Suppressor macrophage treated with lipopolysaccharide for 1 hour (primary cell): Measurements from ENCODE around the gene ARSK.
"Not testable (repeated sequence)": the region's sequence is repeated elsewhere in the genome, so short reads cannot be mapped to it uniquely, and the experiment has no call there.

Experiments
- DNase-seq, 3 donors: peaks; one replicate each; pipeline ENCODE4 v3.0.0-alpha.2; 2020 to 2022

The ARSK gene

DNA sequence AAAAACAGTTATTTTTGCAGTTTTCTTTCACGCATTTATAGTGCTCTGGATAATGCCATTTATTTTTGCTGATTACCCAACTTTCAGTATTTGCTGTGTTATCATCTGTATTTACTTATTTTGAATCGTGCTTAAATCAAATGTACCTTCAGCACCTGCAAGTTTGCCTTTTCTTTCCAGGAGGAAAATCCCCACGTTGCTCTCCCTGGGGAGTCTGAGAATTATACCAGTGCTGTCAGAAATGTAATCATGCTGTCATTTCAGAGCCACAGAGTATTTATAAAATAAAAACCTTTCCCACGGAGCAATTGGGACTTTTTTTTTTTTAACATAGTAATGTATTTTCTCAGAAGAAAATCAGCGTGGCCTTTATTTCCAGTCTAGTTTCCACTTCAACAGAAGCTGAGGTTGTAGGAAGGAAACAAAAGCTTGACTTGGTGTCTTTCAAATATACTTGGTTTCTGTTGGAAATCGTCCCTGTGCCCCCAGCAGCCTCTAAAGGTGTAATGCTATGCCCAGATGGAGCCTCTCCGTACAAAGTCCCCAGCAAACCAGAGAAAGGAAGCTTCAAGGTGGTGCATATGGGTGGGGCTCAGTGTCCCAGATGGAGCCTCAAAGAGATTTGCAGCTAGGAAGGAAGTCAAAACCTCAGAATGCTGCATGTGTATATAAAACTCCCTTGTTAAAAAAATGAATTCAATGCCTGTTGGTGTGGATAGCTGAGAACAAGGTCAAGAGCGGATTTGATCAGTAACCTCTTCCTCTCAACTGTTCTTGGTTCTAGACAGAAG is 67.1 kb downstream of the ARSK start:
- no peak for DNase-seq

DNA sequence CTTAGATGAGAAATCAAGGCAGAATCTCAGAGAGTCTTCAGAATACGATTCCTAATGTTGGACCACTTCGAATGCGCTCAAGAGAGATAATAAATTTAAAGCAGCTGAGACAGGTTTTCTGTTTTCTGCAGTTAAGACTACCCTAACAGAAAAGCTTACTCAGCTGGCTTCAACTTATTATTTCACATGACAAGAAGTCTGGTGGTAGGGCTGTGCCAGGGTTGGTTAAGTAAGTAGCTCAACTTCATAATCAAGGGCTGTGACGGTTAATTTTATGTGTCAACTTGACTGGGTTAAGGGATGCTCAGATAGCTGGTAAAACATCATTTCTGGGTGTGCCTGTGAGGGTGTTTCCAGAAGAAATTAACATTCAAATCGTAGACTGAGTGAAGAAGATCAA is 68.8 kb downstream of the ARSK start:
- no peak for DNase-seq

DNA sequence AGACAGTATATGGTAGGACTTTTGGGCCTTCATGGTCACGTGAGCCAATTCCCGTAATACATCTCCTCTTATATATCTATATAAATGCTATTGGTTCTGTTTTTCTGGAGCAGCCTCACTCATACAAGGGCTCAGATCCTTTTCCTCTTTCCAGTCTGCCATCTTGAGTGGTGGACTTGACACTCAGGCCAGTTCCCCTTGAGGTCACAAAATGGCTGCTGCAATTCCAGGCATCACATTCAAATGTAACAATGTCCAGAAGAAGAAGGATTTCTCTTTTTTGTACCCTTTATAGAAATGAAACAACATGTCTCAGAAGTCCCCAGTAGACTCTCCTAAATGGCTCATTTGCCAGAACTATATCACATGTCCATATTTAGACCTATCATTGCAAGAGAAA is 69.5 kb downstream of the ARSK start:
- DNase-seq: no peak

DNA sequence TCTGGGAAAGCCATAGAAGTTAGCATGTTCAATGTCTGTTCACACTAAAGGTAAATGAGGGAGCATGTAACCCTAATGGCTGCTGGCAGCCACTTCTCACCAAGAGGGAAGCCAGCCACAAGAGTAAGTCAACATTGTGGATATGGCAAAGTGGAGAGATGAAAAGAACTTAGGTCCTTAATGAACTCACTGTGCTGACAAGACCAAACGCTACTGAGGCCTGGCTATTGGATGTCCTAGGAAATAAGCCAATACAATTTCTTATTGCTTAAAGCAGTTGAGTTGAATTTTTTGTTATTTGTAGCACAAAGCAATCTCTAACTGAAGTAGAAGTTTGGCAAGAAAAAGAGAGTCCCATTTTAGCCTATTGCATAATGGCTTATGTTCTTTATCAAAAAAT is 71.8 kb downstream of the ARSK start:
- DNase-seq: no peak

DNA sequence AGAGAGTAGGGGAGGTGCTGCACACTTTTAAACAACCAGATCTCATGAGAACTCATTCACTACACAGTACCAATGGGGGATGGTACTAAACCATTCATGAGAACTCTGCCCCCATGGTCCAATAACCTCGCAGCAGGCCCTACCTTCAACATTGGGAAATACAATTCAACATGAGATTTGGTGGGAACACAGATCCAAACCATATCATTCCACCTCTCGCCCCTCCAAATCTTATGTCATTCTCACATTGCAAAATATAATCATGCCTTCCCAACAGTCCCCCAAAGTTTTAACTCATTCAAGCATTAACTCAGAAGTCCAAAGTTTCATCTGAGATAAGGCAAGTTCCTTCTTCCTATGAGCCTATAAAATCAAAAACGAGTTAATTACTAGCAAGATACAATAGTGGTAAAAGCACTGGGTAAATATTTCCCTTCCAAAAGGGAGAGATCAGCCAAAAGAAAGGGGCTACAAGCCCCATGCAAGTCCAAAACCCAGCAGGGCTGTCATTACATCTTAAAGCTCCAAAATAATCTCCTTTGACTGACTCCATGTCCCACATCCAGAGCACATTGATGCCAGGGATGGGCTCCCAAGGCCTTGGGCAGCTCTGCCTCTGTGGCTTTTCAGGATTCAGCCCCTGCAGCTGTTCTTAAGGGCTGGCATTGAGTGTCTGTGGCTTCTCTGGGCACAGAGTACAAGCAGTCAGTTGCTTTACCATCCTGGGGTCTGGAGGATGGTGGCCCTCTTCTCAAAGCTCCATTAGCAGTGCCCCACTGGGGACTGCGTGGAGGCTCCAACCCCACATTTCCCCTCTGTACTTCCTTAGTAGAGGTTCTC is 73.3 kb downstream of the ARSK start:
- DNase-seq: no peak

DNA sequence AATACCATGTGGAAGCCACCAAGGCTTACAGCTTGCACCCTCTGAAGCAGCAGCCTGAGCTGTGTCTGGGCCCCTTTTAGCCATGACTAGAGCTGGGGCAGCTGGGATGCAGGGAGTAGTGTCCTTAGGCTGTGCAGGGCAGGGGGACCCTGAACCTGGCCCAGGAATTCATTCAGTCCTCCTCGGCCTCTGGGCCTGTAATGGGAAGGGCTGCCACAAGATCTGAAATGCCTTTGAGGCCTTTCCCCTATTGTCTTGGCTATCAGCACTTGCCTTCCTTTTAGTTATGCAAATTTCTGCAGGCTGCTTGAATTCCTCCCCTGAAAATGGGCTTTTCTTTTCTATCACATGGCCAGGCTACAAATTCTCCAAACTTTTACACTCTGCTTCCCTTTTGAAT is 74.0 kb downstream of the ARSK start:
- peak in 2 of 3 donors; percentile 22 to 51 for DNase-seq

DNA sequence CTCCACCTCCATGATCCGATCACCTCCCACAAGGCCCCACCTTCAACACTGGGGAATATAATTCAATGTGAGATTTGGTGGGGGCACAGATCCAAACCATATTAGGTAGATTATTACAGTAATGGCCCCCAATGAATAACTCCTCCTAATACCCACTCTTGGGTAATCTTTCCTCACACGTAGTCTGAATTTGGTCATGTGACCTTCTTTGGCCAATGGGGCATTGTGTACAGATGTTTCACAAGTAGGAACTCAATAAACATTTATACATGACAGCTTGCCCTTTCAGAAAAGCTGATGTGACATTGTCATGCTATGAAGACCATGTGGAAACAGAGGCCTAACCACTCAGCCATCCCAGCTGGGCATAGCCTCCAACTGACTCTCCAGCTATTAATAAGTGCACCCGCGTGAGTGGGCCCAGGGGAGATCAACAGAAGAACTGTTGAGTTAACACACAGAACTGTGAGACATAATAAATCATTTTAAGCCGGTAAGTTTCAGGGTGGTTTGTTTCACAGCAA is 75.6 kb downstream of the ARSK start:
- peak in 1 of 3 donors; percentile 19 for DNase-seq

DNA sequence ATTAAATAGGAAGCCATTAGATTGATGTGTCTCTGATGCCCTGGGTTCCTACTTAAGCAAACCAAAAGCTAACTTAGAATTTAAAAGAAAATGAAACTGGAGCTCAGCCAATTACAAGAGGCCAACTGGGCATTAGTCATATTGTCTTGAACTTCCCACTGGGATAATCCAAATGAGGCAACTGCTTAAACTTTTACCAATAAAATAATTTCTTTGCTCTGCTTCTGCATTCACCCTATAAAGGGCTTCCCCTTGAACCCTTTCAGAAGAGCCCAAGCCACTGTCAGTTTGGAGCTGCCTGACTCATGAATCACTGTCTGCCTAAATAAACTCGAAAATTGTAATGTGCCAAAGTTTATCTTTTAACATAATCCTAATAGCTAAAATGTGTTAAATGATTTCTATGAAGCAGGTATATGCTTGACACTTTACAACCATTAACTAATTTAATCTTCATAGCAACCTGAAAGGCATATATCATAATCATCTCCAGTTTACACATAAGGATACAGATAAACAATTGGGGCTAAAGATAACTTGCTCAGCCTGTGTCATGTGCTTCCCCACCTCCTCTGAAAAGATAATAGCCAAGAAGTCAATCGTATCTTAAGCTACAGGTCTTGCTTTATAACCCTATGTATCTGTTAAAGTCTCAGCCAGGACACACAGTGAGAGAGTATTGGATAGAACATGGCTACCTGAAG is 76.5 kb downstream of the ARSK start:
- DNase-seq: peak; percentile 80 to 97 (median 91)

DNA sequence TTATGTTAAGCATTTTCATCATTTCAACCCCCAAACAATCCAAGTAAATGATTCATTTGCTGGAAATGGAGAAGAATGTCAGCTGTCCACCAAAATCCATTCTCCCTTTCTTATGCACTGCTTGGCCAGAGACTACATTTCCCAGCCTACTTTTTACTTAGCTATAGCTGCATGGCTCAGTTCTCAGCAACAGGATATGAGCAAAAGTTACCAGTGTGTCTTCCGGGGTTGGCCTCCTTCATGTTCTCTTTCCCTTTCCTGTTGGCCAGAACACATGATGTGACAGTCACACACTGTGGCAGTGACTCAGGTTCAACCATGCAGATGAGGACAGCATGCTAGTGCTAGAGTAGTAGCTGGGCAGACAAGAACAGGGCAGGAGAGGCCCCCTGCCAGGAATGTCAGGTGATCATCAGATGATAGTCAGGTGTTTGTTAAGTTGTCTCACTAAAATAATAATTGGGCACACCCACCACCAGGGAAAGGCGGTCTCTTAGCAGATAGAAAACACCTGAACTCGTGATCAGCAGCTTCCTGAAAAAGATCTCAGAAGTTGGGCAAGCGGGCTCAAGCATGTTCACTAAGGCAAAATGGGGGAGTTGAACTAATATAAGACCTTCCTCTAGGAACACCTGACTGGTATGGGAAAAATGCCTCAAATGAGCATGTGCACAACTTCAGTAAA is 77.2 kb downstream of the ARSK start:
- DNase-seq: peak; percentile 84 to 94 (median 89)

DNA sequence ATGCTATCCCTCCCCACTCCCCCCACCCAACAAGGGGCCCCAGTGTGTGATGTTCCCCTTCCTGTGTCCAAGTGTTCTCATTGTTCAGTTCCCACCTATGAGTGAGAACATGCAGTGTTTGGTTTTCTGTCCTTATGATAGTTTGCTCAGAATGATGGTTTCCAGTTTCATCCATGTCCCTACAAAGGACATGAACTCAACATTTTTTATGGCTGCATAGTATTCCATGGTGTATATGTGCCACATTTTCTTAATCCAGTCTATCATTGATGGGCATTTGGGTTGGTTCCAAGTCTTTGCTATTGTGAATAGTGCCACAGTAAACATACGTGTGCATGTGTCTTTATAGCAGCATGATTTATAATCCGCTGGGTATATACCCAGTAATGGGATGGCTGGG is 78.0 kb downstream of the ARSK start:
- DNase-seq: not testable (repeated sequence)

DNA sequence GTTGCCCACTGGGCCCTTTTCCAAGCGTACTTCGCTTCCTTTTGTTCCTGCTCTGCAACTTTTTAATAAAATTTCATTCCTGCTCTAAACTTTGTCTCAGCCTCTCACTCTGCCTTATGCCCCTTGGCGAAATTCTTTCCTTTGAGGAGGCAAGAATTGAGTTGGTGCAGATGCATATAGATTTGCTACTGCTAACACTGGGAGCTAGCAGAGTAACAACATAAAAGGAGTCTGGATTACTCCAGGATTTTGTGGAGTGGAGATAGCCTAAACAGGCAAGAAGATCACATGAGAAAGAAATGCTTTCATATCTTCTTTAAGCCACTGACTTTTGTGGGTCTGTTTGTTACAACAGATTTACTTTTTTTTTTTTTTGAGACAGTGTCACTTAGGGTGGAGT is 78.8 kb downstream of the ARSK start:
- no peak for DNase-seq

DNA sequence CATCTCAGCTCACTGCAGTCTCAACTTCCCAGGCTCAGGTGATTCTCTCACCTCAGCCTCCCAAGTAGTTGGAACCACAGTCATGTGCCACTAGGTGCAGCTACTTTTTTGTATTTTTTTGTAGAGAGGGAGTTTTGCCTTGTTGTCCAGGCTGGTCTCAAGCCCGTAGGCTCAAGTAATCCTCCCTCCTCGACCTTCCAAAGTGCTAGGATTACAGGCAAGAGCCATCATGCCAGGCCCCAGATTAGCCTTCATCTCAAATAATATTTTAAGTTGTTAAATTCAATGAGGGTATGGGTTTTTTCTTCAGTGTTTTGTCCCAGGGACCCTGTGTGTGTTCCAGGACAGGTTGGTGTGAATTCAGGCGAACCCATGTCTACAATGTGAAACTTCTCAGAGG is 79.2 kb downstream of the ARSK start:
- DNase-seq: no peak

DNA sequence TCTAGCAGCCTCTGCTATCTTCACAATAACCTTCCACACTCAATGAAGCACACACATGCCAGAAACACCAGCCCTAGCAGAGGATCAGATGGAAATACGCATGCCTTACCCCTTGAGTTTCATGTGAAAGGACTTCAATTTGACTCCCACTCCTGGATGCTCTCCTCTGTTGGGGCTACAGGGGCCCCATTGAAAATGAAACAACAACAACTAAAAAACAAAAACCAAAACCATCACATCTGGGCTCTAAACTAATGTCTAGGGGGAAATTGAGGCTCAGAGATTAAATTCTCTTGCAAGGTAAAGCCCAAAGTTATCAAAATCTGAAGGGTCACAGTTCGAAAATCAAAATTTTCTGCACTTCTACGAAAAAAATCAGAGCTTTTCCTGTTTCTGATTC is 83.7 kb downstream of the ARSK start:
- DNase-seq: no peak

DNA sequence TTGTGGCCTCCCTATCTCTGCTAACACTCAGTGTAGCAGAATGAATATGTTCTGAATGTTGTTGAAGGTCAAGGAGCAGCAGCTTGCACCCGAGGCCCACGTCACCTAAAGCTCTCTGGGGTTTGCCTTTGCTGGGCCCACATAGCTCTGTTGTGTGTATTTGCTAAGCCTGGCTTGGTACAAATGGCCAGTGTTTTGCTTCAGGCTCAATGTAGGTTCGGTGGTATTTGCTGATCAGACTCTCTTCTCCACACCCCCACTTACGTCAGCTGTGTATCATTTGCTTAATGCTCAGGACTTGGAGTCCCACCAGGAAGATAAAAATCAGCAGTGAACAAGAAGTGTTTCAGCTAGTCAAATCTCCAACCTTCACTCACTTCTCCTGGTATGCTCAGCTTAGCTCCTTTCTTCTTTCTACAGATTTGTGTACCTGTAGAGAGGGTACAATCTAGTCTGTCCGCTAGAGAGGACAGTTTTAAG is 86.9 kb downstream of the ARSK start:
- DNase-seq: no peak

DNA sequence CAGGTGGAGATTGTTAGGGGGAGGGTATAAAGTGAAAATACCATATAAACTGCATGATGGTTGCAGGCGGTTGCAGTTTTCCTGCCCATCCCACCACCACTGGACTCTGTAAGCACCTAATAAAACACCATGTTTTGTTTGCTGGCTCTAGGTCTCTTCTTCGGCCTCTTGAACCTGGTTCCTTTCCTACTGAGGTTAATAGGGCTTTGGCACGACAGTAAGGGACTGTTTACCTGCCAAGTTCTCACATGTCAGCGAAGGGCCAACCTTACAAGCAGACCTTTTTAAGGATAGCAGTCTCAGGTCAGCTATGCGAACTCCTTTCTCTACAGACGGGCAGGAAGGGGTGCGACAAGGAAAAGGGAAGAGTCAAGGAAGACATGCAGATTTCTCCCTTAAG is 88.3 kb downstream of the ARSK start:
- no peak for DNase-seq

DNA sequence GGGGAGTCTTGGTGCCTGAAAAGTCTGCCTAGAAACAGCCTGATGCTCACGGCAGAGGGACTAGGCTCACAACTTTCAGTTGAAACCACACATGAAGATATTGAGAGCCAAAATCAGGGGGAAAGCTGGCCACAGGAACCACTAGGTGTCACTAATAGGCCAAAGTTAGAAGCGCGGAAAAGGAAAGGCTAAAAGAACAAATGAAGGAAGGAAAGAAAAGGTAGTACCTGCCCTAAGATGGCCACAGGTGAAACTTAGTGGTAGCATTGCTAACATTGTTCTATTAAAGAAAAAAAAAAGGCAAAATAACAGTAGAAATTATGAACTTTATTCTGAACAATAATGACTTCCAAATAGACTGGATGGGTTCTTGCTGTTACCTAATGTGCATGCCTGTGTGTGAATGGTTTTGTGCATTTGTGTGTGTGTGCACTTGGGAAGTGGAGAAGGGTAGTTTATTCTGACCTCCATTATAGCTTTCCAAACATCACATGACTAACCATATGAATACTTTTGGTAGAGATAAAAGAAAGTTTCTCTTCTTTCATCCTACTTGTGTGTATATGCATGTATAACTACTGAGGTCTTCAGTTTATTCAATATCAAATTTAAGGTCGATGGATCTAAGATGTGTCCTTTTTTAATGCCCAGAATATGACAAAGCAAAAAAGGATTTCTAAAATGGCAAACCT is 89.6 kb downstream of the ARSK start:
- peak; percentile 56 to 61 (median 59) for DNase-seq

DNA sequence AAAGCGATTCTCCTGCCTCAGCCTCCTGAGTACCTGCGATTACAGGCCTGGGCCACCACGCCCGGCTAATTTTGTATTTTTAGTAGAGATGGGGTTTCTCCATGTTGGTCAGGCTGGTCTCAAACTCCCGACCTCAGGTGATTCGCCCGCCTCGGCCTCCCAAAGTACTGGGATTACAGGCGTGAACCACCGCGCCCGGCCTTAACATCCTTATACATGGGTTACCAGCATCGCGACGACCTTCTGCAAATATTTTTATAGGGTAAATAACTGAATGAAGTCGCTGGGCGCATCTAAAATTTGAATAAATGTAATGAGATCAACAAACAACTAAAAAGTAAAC is 91.3 kb downstream of the ARSK start:
- DNase-seq: not testable (repeated sequence)

DNA sequence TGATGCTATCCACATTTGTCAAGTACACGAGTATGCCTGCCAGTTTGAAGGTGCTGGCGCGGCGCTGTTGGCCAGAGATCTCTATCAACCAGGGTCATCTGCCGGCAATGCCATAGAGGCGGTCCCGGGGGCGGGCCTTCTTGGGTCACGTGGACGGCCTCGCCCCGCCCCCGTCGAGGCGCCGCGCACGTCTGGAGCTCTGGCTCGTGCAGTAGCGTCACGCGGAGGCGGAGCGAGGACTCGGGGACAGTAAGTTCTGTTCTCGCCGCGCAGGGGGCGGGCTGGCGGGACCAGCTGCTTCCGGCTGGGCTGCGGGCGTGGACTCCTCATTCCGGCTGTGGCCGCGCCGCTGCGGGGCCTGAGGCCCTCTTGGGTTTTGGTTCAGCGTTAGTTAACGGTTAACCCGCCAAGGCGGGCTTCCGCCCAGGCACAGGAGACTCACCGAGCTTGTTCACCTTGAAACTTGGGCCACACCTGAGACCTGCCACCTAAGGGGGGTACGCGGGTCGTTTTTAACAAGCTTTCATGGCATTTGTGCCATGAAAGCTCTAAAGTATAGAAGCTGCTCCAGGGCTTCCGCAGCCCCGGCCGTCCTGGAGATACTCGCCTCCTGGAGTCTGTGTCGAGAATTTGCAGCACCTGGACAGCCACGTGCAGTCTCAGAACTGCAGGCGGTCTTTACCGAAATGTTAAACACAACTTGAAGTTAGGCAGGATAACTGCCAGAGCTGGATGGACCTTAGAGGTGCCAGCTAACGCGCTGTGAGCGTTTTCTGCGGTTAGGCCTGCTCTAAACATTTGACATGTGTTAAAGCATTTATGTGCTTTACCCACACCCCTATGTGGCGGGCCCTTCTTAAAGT is 91.9 kb downstream of the ARSK start, which contains the start of gene RFESD:
RFESD (plus strand) TSS at position 209 of the 863 bp plus-strand sequence. CDS start 5,495 bp downstream, outside the sequence.
- DNase-seq: peak; percentile 100

DNA sequence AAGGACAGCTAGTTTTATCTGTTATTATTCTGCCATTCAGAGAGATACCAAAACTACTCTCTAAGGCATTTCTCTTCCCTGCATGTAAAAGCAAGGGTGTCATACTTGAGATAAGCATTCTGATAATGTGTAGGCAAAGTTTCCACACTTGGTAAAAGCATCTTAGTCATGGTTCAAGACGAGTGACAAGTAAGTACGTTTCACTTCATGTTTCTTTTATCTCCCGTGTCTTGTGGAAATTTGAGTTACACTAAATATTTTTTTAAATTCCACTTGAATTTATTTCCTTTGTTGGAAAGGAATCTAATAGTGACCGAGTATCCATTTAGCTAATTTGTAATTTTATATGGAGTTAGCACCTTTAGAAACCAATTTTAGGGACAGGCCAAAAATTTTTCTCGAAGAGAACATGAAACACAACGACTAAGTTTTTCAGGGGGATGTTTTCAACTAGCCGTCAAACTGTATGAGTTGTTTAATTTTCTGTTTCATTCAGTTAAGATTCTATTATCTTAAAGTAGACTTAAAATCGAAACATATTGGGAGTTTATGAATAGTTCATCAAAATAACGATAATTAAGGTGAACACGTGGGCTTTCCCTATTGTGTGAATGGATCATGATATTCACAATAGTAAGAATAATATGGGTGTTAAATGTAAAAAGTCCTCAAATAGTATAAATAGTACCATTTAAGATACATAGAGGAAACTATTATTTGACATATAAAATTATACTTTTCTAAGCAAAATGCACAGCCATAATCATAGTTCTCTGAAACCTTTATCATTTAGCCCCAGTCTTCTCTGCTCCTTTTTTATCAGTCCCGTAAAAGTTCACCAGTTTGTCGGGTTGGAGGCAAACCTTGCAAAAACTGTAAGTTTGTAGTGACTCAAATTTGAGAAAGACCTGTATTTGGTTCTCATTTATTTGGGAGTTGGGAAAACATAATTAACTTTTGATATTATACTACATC is 93.3 kb downstream of the ARSK start:
- DNase-seq: peak; percentile 29 to 67 (median 56)

DNA sequence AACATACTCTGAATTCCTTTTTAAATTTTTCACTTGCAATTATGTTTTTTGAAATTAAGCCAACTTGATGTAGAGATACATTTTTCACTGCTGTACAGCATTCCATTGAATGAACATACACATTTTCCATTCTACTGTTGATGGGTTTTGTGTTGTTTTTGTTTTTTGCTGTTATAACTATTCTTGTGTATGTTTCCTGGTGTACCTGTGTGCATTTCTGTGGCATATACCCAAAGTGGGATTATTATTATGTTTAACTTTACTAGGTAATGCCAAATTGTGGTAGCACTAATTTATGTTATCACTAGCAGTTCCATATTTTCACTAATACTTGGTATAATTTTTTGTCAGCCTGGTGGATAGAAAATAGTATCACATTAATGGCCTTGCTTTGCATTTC is 94.4 kb downstream of the ARSK start:
- DNase-seq: no peak
